K562 (cell line): ENCODE measurements around the gene UNC45A. TPM values are rescaled to one million over a fixed set of nuclear protein-coding genes. Genes with fewer than 3 reads are reported as not detected.

Experiments
- ARHGAP35 ChIP-seq: fragments of 450-650 bp; IDR thresholded peaks from 2 replicates; pipeline ENCODE4 v1.6.1; 2018; ENCODE audit not compliant: partially characterized antibody
- BRF1 ChIP-seq: IDR thresholded peaks from 3 replicates; pipeline ENCODE4 v1.6.1; 2011; ENCODE audit warnings: borderline replicate concordance, mild to moderate bottlenecking; ENCODE audit not compliant: insufficient read length; ENCODE audit errors: extremely low read depth
- DNMT1 ChIP-seq: fragments of 450-650 bp; IDR thresholded peaks from 2 replicates; pipeline ENCODE4 v1.6.1; 2016; ENCODE audit warnings: antibody characterized with exemption, mild to moderate bottlenecking
- ESRRA ChIP-seq: fragments of 450-650 bp; IDR thresholded peaks from 2 replicates; pipeline ENCODE4 v1.6.1; 2014; ENCODE audit warnings: low read depth, mild to moderate bottlenecking, moderate library complexity, borderline replicate concordance
- KDM5B ChIP-seq: fragments of 200-600 bp; sonication (generic); IDR thresholded peaks from 2 replicates; pipeline ENCODE4 v1.6.1; 2012; ENCODE audit warnings: low read depth, mild to moderate bottlenecking, moderate library complexity, low read length, control low read depth, inconsistent platforms; ENCODE audit not compliant: insufficient replicate concordance
- MYNN ChIP-seq, 2 experiments: sonication (generic); formaldehyde crosslinking in 1 of 2; IDR thresholded peaks; 2 replicates each; pipeline versions ENCODE4 v1.5.0 to v1.6.1; 2016 to 2020; ENCODE audit warnings: antibody characterized with exemption in 1 of 2, missing genetic modification reagents in 1 of 2
- PBX2 ChIP-seq, 2 experiments: IDR thresholded peaks in 1 of 2; conservative IDR thresholded peaks in 1 of 2; 2 replicates each; pipeline ENCODE4 v1.6.1; 2016; ENCODE audit warnings: low read depth in 2 of 2, mild to moderate bottlenecking in 1 of 2, missing compliant biosample characterization in 1 of 2, missing genetic modification characterization in 1 of 2, moderate library complexity in 1 of 2
- SLC30A9 ChIP-seq: fragments of 250-450 bp; sonication (Bioruptor Pico); IDR thresholded peaks from 2 replicates; pipeline ENCODE4 v1.8.0; 2022; ENCODE audit warnings: mild to moderate bottlenecking, moderate library complexity
- THRA ChIP-seq: fragments of 450-650 bp; IDR thresholded peaks from 2 replicates; pipeline ENCODE4 v1.6.1; 2017; ENCODE audit warnings: mild to moderate bottlenecking, moderate library complexity
- TSHZ1 ChIP-seq: fragments of 250-450 bp; sonication (Bioruptor Pico); IDR thresholded peaks from 2 replicates; pipeline ENCODE4 v1.4.0; 2020; ENCODE audit warnings: mild to moderate bottlenecking, moderate library complexity
- WHSC1 ChIP-seq: IDR thresholded peaks from one replicate; pipeline ENCODE4 v1.6.1; 2012; ENCODE audit warnings: low read length, control low read depth, inconsistent platforms
- ZBTB1 ChIP-seq: sonication (generic); formaldehyde crosslinking; IDR thresholded peaks from 2 replicates; pipeline ENCODE4 v1.8.1; 2023; ENCODE audit warnings: missing genetic modification reagents, low read depth, mild to moderate bottlenecking, borderline replicate concordance
- ZBTB33 ChIP-seq: sonication (generic); formaldehyde crosslinking; IDR thresholded peaks from 2 replicates; pipeline ENCODE4 v1.8.1; 2023; ENCODE audit warnings: mild to moderate bottlenecking, missing genetic modification reagents
- ZNF445 ChIP-seq: fragments of 250-450 bp; sonication (Bioruptor Pico); IDR thresholded peaks from 2 replicates; pipeline ENCODE4 v1.4.0; 2020; ENCODE audit warnings: low read depth, mild to moderate bottlenecking, moderate library complexity
- polyA plus RNA-seq, 8 experiments: library from polyadenylated mRNA; depleted of rRNA in 4 of 8; stranded (reverse) in 5 of 8; unstranded in 3 of 8; fragments of >200 nt; fragmentation: Nextera tagmentation in 2 of 8; fragmentation: Illumina TruSeq in 1 of 8; extraction: Ambion mirVana in 2 of 8; extraction: Trizol in 1 of 8; gene quantifications; 2 replicates each; pipeline versions ENCODE4 v1.2.1 to v1.2.3, GENCODE V29; 2011 to 2014; ENCODE audit warnings: inconsistent platforms in 1 of 8, missing spikeins in 1 of 8
- total RNA-seq, 7 experiments: library from RNA; depleted of rRNA in 6 of 7; stranded (reverse); fragments of >200 nt in 6 of 7; fragmentation: Illumina TruSeq in 2 of 7; extraction: Trizol in 2 of 7; gene quantifications; 2 replicates each; pipeline versions ENCODE4 v1.2.1 to v1.2.3, GENCODE V29; 2011 to 2021; ENCODE audit warnings: low replicate concordance in 1 of 7

Gene UNC45A
- total and polyA plus RNA-seq, 9 of the 15 experiments (the other 6 are each of a cell fraction or from before 2014, with no cell fraction given), result 22.4 to 79.3 (median 43.7) TPM

GRCh38 chr15:90931828-90932659 is 3.0 kb upstream of the UNC45A start, which contains the start of gene HDDC3 (continued):
- no peak for TF ChIP-seq ZBTB1
- TF ChIP-seq TSHZ1, result 0 out of 2 replicates have a peak, but pooled peaks have one; percentile 20
- no peak for TF ChIP-seq ZNF445 (CRISPR knock-in tag)
- TF ChIP-seq SLC30A9, result no peak
- TF ChIP-seq KDM5B, result peak; percentile 72
- no peak for TF ChIP-seq BRF1
- no peak; the same call in 1 of the 2 replicates for TF ChIP-seq ZBTB33 (CRISPR knock-in tag)
- peak; percentile 70 for TF ChIP-seq ESRRA
- TF ChIP-seq ARHGAP35, result no peak
- TF ChIP-seq PBX2 (CRISPR knock-in tag; IDR thresholded peaks at IDR 0.05; ENCODE audit: low read depth), result no peak
- no peak for TF ChIP-seq PBX2 (tag; conservative IDR thresholded peaks at IDR 0.05; ENCODE audit: low read depth)
- TF ChIP-seq MYNN (IDR thresholded peaks at IDR 0.05), result peak; percentile 73; the same call in 1 of the 2 replicates
- no peak for TF ChIP-seq MYNN (CRISPR knock-in tag; IDR thresholded peaks at IDR 0.05)
- TF ChIP-seq DNMT1, result no peak; the same call in 1 of the 2 replicates
- TF ChIP-seq THRA, result no peak
- no peak for TF ChIP-seq WHSC1
